Astrocyte of the hippocampus (primary cell): ENCODE results near the gene AUTS2.

Experiments used
- DNase-seq: peaks from one replicate; pipeline ENCODE4 v3.0.0; 2011; ENCODE audit warnings: low read depth, low spot score

AUTS2 gene

GRCh38 chr7:69845721-69846495 is 247.6 kb downstream of the AUTS2 start:
- peak; percentile 74 for DNase-seq

- DNase-seq, result no peak
These were observed 249.8 kb downstream of the AUTS2 start for GRCh38 chr7:69847921-69848612.

GRCh38 chr7:69849268-69849667 is 251.0 kb downstream of the AUTS2 start:
- no peak for DNase-seq

GRCh38 chr7:69857014-69857413 is 258.7 kb downstream of the AUTS2 start:
- DNase-seq, result no peak

- no peak for DNase-seq
These were observed 260.2 kb downstream of the AUTS2 start for GRCh38 chr7:69858471-69858870.

- DNase-seq, result no peak
These were observed 261.1 kb downstream of the AUTS2 start for GRCh38 chr7:69859342-69859741.

GRCh38 chr7:69860486-69860885 is 262.2 kb downstream of the AUTS2 start:
- DNase-seq, result no peak

GRCh38 chr7:69860941-69861622 is 262.8 kb downstream of the AUTS2 start:
- no peak for DNase-seq

- DNase-seq, result no peak
These were observed 264.3 kb downstream of the AUTS2 start for GRCh38 chr7:69862413-69863064.

- DNase-seq, result no peak
These were observed 266.0 kb downstream of the AUTS2 start for GRCh38 chr7:69864274-69864673.

- DNase-seq, result no peak
These were observed 266.5 kb downstream of the AUTS2 start for GRCh38 chr7:69864822-69865221.

- no peak for DNase-seq
These were observed 270.6 kb downstream of the AUTS2 start for GRCh38 chr7:69868921-69869320.

- peak; percentile 50 for DNase-seq
These were observed 273.1 kb downstream of the AUTS2 start for GRCh38 chr7:69871213-69871885.

GRCh38 chr7:69871886-69872569 is 273.8 kb downstream of the AUTS2 start:
- DNase-seq, result no peak

GRCh38 chr7:69873512-69873911 is 275.2 kb downstream of the AUTS2 start:
- peak; percentile 23 for DNase-seq

GRCh38 chr7:69878015-69878414 is 279.7 kb downstream of the AUTS2 start:
- DNase-seq, result no peak

- DNase-seq, result no peak
These were observed 280.3 kb downstream of the AUTS2 start for GRCh38 chr7:69878591-69878990.

GRCh38 chr7:69879989-69880388 is 281.7 kb downstream of the AUTS2 start:
- DNase-seq, result no peak

GRCh38 chr7:69880840-69881239 is 282.6 kb downstream of the AUTS2 start:
- no peak for DNase-seq

GRCh38 chr7:69882269-69882668 is 284.0 kb downstream of the AUTS2 start:
- no peak for DNase-seq

- DNase-seq, result no peak
These were observed 285.2 kb downstream of the AUTS2 start for GRCh38 chr7:69883399-69883891.
